Body of pancreas (tissue), 4 donors: ENCODE results near the gene UBE4A. TPM values are rescaled to one million over a fixed set of nuclear protein-coding genes. Genes with fewer than 3 reads are reported as not detected.
"Not testable (repeated sequence)": the region's sequence is repeated elsewhere in the genome, so short reads cannot be mapped to it uniquely, and the experiment has no call there.

Experiments
- ATAC-seq: fragments of 150-250 bp; one replicate; pipeline ENCODE4 v1.9.1; 2016
- DNase-seq, 4 donors: peaks; one replicate each; pipeline ENCODE4 v3.0.0-alpha.2; 2019
- H3K27ac ChIP-seq, 4 donors: fragments of 200-600 bp; sonication (generic); 1 replicate in 3 of 4; 2 replicates in 1 of 4; pipeline versions ENCODE4 v1.5.1 to v1.6.1; 2016 to 2019; ENCODE audit warnings: mild to moderate bottlenecking in 1 of 4, mixed read lengths in 1 of 4, moderate library complexity in 1 of 4
- H3K27me3 ChIP-seq, 2 donors: fragments of 200-600 bp; sonication (generic); one replicate each; pipeline ENCODE4 v1.6.0; 2016; ENCODE audit warnings: mild to moderate bottlenecking in 1 of 2
- H3K36me3 ChIP-seq, 2 donors: fragments of 200-600 bp; sonication (generic); replicated peaks in 1 of 2; 2 replicates each; pipeline ENCODE4 v1.5.1; 2016; ENCODE audit warnings: low read depth in 2 of 2; ENCODE audit not compliant: insufficient read depth in 1 of 2
- H3K4me1 ChIP-seq: fragments of 200-600 bp; sonication (generic); one replicate; pipeline ENCODE4 v1.6.0; 2016
- H3K4me3 ChIP-seq, 2 donors: fragments of 200-600 bp; sonication (generic); 1 replicate in 1 of 2; 2 replicates in 1 of 2; pipeline ENCODE4 v1.5.1; 2016 to 2019
- H3K9me3 ChIP-seq, 3 donors: fragments of 200-600 bp; sonication (generic); 1 replicate in 2 of 3; 2 replicates in 1 of 3; pipeline ENCODE4 v1.5.1; 2016
- CTCF ChIP-seq, 7 experiments: fragments of 450-650 bp in 4 of 7; fragments of 200-600 bp in 3 of 7; sonication (generic) in 3 of 7; IDR thresholded peaks; one replicate each; pipeline ENCODE4 v1.5.1; 2016 to 2019; ENCODE audit warnings: antibody characterized with exemption in 7 of 7
- POLR2A ChIP-seq, 3 donors: fragments of 450-650 bp; IDR thresholded peaks; one replicate each; pipeline ENCODE4 v1.6.1; 2016; ENCODE audit warnings: antibody characterized with exemption in 3 of 3, mild to moderate bottlenecking in 2 of 3
- WGBS, 2 donors: methylation state at CpG; one replicate each; pipeline ENCODE4 v1.1.5; 2017; 5-methylcytosine and 5-hydroxymethylcytosine counted together
- intact Hi-C: fragments of 100-400 bp; cut with DNase I; formaldehyde crosslinking; loops from one replicate; pipeline ENCODE4 v1.15.1; 2023
- total RNA-seq, 2 donors: library from RNA; depleted of rRNA; stranded (reverse); fragments of >200 nt; gene quantifications; one replicate each; pipeline ENCODE4 v1.1.0, GENCODE V29; 2016

Gene UBE4A
- total RNA-seq, 2 donors from 2014 or later: 29.6 to 31.3 TPM

- intact Hi-C loops: loop anchor here (10.0 kb wide), 1 partner anchor 107 kb away; no protein-coding TSS in a partner anchor
- TF ChIP-seq CTCF (IDR thresholded peaks at IDR 0.05) (no peak), POLR2A (IDR thresholded peaks at IDR 0.05) (no peak)
- DNase-seq: no peak
- peaks cover 9% of the 10 kb centered on the region for H3K4me1 ChIP-seq
- H3K36me3 ChIP-seq: peaks cover 0 to 35% of the 10 kb centered on the region in 2 donors
- no peak for ATAC-seq
- no peak overlapping the region for H3K27ac ChIP-seq
- H3K9me3 ChIP-seq: no peaks in the 10 kb centered on the region
- H3K4me3 ChIP-seq: no peak overlapping the region
- H3K27me3 ChIP-seq: no peaks in the 10 kb centered on the region
Observed at GRCh38 chr11:118397448-118397847, 38.0 kb downstream of the UBE4A start.

DNA sequence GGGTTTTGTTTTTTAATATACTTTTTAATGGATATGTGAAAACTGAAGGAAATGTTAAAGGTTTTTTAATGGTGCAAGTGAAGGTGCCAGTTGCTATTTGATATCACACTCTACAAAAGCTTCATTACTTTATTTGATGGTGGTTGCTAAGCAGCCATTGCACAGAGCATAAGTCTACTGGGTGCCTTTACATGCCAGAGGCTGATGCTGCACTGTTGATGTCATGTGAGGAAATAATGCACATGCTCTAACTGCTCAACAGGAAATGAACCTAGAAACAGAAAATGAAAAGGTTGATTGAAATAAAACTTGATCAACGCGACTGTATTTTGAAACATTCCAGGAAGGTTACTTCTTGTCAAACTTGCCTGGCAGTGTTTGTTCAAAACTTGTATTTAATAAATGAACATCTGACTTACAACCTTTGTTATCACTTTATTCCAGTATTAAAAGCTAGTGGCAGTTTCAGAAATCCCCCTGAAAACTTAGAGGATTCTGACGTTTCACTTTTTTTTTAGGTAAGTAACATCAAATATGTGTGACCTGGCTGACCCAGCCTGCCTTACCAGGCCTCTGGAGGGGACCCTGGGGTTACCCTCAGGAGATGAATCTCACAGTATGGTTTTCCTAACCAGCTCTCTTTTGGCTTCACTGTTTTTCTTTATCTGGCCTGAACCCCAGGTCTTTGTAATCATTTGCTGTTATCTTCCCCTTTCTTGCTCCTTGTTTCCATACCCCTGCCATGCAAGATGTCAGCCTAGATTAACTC is 39.6 kb downstream of the UBE4A start:
- ATAC-seq (no peak), DNase-seq (no peak)
- Histone ChIP-seq H3K4me1 (peaks cover 24% of the 10 kb centered on the region), H3K4me3 (no peak overlapping the region), H3K36me3 (peaks cover 0 to 19% of the 10 kb centered on the region in 2 donors), H3K27me3 (no peaks in the 10 kb centered on the region), H3K9me3 (no peaks in the 10 kb centered on the region), H3K27ac (no peak overlapping the region)
- no peak for TF ChIP-seq POLR2A (IDR thresholded peaks at IDR 0.05)
- no peak for TF ChIP-seq CTCF (IDR thresholded peaks at IDR 0.05)
- intact Hi-C loops: loop anchor here (10.0 kb wide), 1 partner anchor 106 kb away; no protein-coding TSS in a partner anchor
- WGBS, 2 donors: 53 to 55% methylated on average over 3 of the region's 3 CpGs

GRCh38 chr11:118401151-118401879 is 41.9 kb downstream of the UBE4A start, which contains the start of gene ATP5MG:
Gene ATP5MG, plus strand, starts transcription at chr11:118401606. Its CDS starts 60 bp downstream, at chr11:118401666.
- no peaks in the 10 kb centered on the region for H3K27me3 ChIP-seq
- peaks cover 0 to 2% of the 10 kb centered on the region in 2 donors for H3K36me3 ChIP-seq
- intact Hi-C loops: no loop called here
- peak; percentile 90 for ATAC-seq
- peak; percentile 91 to 94 (median 92) for DNase-seq
- peak within 1 kb of the TSS; percentile 76 to 92 for H3K4me3 ChIP-seq
- H3K4me1 ChIP-seq: peaks cover 32% of the 10 kb centered on the region
- 0% methylated on average over 25 to 51 of the region's 51 CpGs for WGBS, 2 donors
- H3K9me3 ChIP-seq: no peaks in the 10 kb centered on the region
- TF ChIP-seq POLR2A (IDR thresholded peaks at IDR 0.05) (peak in 2 of 3 donors; percentile 66 to 70), CTCF (IDR thresholded peaks at IDR 0.05) (peak in 2 of 7 experiments; percentile 14 to 26)
- peak within 1 kb of the TSS; percentile 68 to 92 (median 86) for H3K27ac ChIP-seq

DNA sequence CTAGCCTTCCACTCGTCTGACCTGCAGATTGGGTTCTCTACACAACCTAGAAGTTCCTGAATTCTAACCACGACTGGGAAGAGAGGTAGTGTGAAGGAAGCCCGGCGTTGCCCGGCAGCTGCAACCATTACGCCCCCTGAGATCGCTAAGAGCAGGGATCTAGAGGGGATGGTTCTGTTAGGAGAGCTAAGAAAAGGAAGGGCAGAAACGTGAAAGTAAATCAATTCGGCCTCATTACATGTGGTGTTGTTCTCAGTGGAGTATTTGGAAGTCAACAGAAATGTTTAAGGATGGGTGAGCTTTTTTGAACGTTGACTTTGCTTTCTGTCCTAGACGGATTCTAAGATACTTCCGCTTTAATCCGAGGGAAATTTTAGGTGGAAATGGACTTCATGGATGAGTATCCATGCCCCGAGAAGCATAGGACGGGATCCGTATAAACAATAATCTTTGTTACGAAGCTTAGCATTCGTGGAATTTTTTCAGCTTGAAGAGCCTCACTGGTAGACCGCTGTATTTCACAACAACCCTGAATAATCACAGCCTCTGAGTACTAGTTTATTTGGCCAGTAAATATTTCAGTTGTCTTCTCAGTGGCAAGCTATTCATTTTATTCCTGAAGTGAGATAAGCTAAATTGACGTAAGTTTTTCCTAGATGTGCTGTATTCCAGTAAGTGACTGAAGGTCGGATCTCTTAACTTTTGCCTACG is 42.6 kb downstream of the UBE4A start:
- Histone ChIP-seq H3K9me3 (no peaks in the 10 kb centered on the region), H3K36me3 (peaks cover 0 to 2% of the 10 kb centered on the region in 2 donors), H3K4me3 (peak overlapping the region; percentile 76 to 92), H3K4me1 (peaks cover 32% of the 10 kb centered on the region), H3K27ac (peak overlapping the region; percentile 68 to 92 (median 86)), H3K27me3 (no peaks in the 10 kb centered on the region)
- DNase-seq (no peak), ATAC-seq (peak; percentile 3)
- TF ChIP-seq CTCF (IDR thresholded peaks at IDR 0.05) (no peak), POLR2A (IDR thresholded peaks at IDR 0.05) (no peak)
- WGBS, 2 donors: 1% methylated on average over 22 of the region's 22 CpGs
- intact Hi-C loops: no loop called here

DNA sequence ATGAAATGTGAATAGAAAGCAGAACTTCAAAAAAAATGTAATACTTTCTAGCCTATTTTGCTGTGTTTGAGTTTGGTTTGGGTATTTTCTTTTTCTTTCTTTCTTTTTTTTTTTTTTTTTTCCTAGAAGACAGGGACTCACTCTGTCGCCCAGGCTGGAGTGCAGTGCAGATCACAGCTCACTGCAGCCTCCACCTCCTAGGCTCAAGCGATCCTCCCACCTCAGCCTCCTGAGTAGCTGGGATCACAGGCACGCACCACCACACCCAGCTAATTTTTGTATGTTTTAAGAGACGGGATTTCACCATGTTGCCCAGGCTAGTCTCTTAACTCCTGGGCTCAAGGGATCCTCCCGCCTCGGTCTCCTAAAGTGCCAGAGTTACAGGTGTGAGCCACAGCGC is 43.2 kb downstream of the UBE4A start:
- H3K27me3 ChIP-seq, H3K9me3 ChIP-seq, H3K36me3 ChIP-seq, ATAC-seq, DNase-seq, intact Hi-C loops: not testable (repeated sequence)
- Histone ChIP-seq H3K27ac (peak overlapping the region in 2 of 4 donors; percentile 89 to 92), H3K4me3 (peak overlapping the region in 1 of 2 donors; percentile 92), H3K4me1 (peaks cover 32% of the 10 kb centered on the region)
- WGBS, 2 donors: 69 to 73% methylated on average over 7 of the region's 7 CpGs
